ENCODE data around the gene PRCC.
"Not testable (repeated sequence)": the region's sequence is repeated elsewhere in the genome, so short reads cannot be mapped to it uniquely, and the experiment has no call there.

The PRCC gene

DNA sequence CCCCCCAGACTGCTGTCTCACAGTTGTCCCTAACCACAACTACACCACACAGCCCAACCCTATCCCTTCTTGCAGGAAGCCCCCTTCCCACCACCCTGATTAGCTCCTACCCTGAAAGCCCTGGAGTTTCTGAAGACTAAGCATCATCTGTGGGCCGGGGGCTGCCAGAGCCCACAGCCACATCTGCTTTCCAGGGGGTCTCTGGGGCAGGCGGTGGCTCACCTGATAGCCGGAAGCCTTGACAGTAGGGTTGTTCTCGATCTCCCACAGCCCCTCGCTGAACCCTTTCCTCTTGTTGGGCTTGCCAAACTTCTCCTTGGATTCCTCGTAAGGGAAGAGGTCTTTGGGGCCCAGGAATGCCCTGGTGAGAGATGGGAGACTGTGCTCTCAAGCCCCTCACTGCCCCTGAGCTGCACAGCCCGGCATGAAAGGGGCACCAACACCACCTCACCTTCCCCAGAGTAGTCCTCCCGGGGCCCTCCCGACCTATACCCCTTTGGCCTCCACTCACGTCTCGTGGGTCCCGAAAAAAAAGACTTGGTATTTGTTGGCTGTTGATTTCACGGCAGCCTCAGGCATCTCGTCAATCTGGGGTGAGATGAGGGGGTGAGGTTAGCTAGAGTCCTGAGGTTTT is 22.4 kb upstream of the PRCC start:
- no peak for DNase-seq

DNA sequence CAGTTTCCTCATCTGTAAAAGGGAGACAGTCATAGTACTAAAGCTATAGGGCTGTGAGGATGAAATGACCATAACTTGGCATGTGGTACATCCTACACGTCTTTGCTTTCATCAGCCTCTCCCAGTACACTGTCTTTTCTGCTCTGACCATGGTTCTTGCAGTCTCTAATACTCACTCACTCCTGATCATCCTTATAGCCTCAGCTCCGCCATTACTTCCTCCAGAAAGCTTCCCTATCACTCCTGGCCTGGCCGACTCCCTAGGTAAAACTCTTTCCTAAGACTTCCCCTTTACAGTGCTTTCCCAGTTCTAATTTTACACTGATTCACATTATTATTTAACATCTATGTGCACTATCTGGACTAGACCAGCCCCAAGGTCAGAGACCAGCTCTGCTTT is 21.5 kb upstream of the PRCC start:
- no peak for DNase-seq

DNA sequence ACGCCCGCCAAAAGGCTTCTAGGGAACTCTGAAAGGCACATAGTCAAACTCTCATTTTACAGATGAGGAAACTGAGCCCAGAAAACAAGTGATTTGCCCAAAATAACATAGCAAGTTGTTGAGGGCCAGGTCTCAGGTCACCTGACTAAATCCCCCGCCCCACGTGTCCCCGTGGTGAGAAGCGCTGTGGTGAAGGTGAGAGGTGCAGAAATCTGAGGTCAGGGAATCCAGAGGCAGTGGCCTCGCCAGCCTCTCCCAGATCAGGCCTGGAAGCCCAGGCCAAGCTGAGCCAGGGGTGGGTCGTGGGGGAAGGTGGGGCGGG is 21.0 kb upstream of the PRCC start:
- DNase-seq = no peak

- peak; percentile 53 for DNase-seq
These were observed 20.4 kb upstream of the PRCC start for GRCh38 chr1:156746728-156747631.

GRCh38 chr1:156747742-156748669 is 19.3 kb upstream of the PRCC start:
- no peak for DNase-seq

DNA sequence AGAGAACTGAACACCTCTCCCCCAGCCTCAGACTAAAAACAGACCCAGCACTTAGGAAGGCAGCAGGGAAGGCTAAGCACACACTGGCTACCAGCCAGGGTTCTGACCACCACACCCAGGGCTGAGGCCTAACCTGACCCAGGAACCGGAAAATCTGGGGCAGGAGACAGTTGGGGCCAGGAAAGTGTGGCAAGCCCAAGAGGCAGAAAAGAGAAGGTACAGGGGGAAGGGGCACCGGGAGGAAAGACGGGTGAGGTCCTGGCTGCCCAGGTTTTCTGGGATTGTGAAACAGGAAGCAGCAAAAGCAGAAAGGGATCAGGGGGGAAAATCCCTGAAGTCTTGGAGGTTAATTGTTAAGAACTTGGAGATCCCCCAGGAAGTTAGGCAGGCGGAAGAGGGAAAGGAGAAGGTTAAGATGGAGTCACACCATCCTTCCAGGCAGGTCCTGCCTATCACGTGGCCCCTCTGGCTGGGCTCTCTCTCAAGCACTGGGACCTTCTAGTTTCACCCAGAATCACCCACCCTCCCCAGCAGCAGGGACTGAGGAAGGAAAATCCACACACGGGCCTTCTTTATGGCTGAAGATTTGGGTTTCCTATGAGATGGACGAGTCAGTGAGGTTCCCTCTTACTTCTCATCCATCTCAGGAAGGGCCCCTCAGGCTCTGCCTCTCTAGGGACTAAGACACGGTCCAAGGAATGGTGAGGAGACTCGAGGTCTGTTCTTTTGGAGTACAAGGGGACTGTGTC is 18.5 kb upstream of the PRCC start:
- DNase-seq = no peak

- no peak for DNase-seq
These were observed 17.8 kb upstream of the PRCC start for GRCh38 chr1:156749419-156750118.

- no peak for DNase-seq
These were observed 17.1 kb upstream of the PRCC start for GRCh38 chr1:156750191-156750672.

- DNase-seq = no peak
These were observed 16.5 kb upstream of the PRCC start for GRCh38 chr1:156750711-156751450.

DNA sequence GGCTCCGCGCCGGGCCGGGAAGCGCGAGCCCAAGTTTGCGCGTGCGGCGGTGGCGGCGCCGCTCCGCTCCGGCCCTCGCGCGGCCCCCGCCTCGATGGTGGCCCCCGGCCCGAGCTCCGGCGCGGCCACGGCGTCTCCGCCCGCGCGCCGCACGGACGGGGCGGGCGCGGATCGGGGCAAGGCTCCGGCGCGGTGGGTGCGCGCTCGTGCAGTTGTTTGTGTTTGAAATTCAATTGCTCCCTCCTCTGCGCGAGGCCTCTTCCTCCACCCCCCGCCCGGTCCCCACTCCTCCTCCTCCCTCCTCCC is 15.9 kb upstream of the PRCC start, which contains the start of gene HDGF:
Gene HDGF, minus strand, starts transcription at position 225 of the 306 bp plus-strand sequence. CDS start 246 bp downstream, outside the sequence.
- no peak for DNase-seq

GRCh38 chr1:156751757-156752481 is 15.4 kb upstream of the PRCC start:
- DNase-seq = peak; percentile 42

GRCh38 chr1:156752843-156753482 is 14.4 kb upstream of the PRCC start:
- DNase-seq = no peak

DNA sequence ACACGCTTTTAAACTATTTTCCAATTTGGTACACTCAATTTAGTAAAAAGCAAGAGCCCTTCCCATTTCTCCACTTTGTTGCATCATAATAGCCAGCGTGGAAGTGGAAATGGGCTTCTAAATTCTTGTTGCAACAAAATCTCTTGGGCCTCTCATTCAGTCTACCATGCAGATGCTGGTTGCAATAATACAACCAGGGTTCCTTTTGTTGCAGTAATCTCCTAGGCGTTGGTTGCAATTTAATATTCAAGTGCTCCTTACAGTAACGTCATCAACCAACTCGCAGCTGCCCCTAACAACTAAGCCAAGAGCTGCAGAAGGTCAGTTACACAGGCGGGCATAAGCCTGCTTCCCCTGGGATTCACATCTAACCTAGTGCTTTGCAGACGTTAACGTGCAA is 13.1 kb upstream of the PRCC start:
- no peak for DNase-seq

DNA sequence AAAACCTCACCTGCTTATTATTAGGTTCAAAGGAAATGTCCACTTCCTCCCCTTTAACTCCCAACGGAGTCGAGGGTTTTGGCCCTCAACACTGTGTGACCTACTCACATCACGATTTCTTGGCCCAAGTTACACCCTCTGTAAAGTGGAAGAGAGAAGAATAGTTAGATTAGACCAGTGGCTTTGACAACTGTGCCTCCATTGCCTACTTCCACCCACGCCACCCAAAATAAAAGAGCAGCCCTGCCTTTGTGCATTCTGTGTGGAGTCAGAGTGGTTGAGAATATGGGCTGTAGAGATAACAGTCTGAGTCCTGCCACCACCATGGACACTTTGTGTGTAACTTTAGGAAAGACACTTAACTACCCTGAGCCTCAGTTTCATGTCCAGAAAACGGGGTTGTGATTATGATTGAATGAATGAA is 11.8 kb upstream of the PRCC start:
- no peak for DNase-seq

DNA sequence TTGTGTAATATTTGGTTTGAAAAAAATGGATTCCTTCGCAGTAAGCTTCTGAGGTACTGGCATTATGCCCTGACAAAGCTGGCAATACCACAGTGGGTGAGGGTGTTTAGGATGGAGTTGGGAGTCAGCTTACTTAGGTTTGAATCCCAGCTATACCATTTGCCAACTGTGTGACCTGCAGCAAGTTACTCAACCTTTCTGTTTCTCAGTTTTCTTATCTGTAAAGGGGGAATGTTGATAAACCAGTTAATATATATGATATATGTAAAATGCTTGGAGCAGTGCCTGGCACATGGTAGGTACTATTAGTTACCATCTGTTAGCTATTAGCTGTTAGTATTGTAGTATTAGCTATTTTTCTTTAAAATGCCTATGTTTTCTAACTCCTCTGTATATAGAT is 11.0 kb upstream of the PRCC start:
- DNase-seq = no peak

- DNase-seq = not testable (repeated sequence)
These were observed 9.6 kb upstream of the PRCC start for GRCh38 chr1:156757572-156758253.

DNA sequence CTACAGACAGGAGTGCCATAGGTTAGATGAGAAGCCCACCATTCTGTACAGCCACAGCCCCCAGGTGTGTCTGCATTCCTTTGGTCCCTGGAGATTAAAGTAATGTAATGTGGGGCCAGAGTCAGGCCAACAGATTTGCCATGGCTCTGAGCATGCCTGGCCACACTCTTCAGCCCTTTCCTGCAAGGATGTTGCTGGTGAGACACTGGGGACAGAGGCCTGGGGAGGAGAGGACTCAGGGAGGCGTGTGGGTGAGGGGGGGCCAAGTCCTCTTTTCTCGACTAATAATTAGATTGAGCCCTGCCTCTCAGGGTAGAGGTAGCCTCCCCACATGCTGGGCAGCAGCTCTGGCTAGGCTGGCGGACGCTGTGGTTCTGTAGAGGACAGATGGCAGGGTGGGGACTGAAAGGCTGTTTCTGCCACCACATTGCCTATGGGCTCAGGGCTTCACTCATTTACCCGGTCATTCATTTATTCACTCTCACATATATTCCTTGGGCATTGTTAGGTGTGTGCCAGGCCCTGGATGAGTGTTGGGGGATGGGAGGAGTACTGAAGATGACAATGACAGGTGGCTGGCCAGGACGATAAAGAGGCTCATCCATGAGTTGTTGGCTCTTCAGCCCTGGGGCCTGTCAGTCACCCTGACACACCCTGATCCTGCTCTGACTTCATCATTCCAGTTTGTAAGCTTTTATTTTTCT is 7.1 kb upstream of the PRCC start:
- no peak for DNase-seq

GRCh38 chr1:156760796-156761104 is 6.6 kb upstream of the PRCC start:
- DNase-seq = no peak

DNA sequence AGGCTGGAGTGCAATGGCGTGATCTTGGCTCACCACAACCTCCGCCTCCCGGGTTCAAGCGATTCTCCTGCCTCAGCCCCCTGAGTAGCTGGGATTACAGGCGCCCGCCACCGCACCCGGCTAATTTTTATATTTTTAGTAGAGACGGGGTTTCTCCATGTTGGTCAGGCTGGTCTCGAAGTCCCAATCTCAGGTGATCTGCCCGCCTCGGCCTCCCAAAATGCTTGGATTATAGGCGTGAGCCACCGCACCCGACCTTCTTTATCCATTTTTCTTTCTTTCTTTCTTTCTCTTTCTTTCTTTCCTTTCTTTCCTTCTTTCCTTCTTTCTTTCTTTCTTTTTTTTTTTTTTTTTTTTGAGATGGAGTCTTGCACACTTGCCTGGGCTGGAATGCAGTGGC is 2.2 kb upstream of the PRCC start:
- not testable (repeated sequence) for DNase-seq
